GM18519 (cell line): ENCODE measurements around the gene ZNF710.
A peak's percentile ranks its signal among the peaks of the same experiment; 100 is the strongest.

Experiments used
- ATAC-seq: cut with Tn5 transposase; IDR thresholded peaks from one replicate; pipeline ENCODE4 v1.9.1; 2021; ENCODE audit warnings: mild to moderate bottlenecking, moderate library complexity; ENCODE audit not compliant: unreplicated experiment, low FRiP score

The ZNF710 gene

DNA sequence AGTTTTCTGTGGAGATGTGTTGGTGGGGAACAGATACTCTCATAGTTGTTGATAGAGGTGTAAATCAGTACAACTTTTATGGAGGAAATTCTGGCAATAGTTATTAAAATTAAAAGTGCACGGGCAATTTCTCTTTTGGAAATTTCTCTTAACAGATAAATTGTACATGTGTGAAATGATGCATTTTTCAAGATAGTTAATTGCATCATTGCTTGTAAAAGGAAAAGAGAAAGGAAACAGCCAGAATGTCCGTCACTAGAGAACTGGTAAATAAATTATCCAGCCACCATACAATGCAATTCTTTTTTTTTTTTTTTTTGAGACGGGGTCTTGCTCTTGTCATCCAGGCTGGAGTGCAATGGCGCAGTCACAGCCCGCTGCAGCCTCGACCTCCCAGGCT, 14.2 kb downstream of the ZNF710 start:
- no peak for ATAC-seq

DNA sequence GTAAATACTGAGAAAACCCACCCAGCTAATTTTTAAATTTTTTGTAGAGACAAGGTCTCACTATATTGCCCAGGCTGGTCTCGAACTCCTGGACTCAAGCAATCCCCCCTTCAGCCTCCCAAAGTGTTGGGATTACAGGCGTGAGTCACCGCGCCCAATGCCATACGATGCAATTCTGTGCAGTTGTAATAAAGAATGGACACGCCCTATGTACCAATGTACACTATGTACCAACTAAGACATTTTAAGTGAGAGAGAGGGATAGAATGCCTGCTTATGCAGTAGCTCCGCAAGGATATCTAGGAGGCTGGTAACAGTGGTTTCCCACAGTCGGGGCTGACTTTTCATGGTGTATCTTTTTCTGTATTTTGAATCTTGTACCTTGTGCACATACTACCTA, 14.6 kb downstream of the ZNF710 start:
- no peak for ATAC-seq

DNA sequence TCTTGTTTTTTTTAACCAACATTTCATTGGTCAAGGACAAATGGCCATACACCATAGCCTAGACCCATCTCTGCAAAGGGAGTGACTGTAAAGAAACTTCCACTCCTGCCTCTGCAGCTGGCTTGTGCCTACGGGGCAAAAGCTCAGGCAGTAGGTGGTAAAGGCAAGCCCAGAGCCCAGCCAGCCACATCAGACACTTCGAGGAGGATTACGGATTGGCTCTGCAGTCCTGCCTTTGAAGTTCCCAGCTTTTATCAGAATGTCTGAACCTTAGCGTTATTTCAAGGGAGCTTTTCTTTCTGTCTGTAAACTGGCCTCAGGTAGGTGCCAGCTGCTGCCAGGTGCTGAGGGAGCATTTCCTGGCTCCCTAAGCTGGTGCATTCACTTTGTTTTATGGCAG, 15.6 kb downstream of the ZNF710 start:
- no peak for ATAC-seq

DNA sequence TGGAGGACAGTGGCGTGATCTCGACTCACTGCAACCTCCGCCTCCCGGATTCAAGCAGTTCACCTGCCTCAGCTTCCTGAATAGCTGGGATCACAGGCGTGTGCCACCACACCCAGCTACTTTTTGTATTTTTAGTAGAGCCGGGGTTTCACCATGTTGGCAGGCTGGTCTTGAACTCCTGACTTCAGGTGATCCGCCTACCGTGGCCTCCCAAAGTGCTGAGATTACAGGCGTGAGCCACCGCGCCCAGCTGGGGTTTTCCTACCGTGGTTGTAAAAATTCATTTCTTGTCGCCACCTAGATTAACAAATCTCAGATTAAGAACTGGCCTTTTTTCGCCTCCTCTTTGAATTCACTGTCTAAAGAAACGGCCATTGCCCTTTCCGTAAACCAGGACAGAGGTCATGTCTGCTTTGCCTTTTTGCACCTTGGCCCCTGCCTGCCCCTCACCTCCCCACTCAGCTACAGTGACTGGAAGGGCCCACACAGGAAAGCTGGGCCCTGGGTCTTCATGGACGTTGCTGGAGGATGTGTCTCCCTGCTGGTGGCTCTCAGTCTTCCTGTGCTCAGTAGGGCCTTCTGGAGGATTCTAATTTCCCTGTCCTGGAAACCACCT, 17.2 kb downstream of the ZNF710 start:
- no peak for ATAC-seq

DNA sequence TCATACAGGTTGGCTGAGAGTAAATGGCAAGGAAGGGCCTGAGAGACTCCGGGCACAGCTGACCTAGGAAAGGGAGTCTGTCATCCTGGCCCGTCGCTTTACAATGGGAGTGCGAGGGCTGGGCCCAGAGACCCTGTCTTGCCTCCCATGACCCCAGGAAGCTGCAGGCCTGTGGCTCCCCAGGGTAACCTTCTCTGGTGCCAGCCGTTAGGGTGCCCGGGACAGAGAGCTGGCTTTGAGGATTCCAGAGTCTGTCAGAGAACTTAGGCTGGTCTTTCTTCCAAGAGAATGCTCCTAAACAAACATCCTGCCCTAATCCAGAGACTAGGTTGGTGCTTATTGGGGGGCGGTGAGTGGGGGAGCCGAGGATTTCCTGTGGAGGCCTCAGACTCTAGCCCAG, 18.5 kb downstream of the ZNF710 start:
- no peak for ATAC-seq

DNA sequence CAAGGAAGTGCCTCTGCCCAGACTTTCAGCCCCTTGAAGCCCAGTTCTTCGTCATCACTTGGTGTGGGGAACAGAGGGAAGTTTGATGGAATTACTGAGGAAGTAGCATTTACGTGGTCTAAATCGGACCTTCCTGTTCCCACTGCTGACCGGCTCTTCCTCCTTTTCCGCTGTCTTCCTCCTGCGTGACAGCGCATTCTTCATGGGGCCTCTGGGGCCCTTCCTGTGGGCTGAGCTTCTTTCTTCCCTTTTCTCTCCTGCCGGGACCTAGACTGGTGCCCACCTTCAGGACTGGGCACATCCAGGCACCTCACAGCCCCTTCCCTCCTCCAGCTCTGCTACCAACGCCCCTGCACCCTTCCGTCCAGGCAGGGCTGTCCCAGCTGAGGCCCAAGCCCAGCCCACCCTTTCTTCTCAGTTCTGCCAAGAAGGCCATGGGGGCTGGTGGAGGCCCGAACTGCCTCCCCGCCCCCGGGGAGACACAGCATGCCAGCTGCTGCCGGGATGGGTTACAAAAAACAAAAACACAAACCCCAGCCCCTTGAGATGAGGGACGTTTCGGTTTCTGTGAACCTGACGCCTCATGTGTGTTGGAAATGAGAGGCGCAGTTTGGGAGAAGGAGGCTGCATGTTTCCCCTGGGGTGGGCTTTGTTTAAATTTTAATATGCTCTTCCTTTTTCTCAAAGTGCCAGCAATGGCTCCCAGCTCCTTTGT, 19.1 kb downstream of the ZNF710 start:
- no peak for ATAC-seq

DNA sequence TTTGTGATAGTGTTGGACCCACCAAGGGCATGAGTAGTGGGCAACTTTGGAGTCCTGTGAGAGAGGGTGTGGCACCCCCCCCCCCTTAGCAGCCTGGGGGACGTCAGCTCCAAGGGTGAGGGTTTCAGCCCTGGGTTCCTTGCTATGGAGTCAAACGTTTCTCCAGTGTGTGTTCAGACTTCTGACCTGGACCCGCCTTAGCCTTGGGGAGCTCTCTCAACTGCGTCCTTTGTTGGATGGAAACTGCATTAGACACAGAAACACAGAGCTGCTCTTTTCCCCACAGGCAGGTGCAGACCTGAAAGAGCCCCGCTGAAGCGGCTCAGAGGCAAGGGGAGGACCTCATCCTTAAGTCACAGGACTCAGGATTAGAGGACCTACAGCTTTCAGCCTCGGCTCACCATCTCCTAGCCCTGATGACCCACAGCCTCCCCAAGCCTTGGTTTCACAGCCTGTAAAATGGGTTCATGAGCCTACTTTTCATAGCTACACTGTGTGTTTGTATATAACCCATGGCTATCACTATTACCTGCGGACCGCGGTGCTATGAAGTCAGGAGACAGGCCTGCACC, 19.9 kb downstream of the ZNF710 start:
- ATAC-seq: no peak

DNA sequence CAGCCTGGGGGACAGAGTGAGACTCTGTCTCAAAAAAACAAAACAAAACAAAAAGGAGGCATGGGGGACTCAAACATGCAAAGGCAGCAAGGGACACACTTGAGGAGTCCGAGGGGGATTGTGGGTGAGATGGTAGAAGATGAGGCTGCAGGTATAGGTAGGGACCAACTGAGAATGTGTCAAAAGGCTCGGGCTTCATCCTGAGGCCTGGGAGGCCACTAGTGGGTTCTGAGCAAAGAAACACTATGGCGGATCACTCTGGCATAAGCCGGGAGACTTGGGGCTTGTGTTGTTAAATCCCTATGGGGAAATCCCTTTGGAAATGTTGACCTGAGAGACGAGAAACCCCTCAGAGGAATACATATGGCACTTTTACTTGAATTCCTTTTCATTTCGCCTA, 21.2 kb downstream of the ZNF710 start:
- no peak for ATAC-seq

DNA sequence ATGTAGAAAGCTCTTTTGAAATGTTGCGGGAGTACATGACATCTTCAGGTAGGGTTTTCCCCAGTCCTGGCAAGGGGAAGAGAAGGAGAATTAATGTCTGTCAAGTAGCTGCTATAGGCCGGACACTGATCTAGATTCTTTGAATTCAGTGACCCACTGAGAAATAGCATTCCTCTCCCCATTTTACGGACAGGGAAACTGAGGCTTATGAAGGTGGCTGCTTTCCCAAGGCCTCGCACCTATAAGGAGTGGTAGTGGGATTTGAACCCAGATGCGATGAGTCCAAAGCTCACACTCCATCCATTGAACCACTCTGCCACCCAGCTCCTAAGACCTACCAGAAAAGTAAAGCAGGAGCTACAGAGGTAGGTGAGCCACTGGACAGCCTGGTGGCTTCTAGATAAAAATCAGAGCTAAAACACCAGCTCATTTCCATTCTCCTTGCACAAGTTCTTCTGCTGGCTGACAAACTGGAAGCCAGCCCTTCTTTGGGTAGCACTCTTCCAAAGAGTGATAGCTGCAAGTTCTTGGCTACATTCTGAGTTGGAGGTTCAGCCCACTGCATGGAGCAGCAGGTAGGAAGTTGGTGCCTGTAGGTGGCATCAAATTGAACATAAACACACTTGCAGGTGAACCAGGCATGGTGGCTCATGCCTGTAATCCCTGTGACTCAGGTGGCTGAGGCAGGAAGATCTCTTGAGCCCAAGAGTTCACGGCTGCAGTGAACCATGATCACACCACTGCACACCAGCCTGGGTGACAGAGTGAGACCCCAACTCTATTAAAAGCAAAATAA, 22.0 kb downstream of the ZNF710 start:
- ATAC-seq: no peak

DNA sequence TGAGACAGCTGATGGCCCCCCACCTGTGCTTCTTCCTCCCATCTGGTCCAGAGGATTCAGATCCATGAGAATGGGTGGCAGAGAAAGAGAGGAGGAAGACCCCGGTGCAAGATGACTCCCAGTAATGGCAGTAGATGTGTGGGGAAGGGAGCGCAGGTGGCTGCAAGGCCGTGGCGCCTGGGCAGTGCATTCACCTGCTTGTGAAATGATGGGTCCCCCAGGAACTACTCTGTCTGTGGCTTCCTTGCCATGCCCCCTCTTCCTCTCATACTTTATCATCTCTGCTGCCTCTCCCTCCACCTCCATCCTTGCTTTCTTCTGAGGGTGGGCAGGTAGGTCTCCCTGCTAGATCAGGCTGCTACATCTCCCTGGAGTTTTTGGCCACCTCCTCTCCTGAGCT, 23.3 kb downstream of the ZNF710 start:
- no peak for ATAC-seq

DNA sequence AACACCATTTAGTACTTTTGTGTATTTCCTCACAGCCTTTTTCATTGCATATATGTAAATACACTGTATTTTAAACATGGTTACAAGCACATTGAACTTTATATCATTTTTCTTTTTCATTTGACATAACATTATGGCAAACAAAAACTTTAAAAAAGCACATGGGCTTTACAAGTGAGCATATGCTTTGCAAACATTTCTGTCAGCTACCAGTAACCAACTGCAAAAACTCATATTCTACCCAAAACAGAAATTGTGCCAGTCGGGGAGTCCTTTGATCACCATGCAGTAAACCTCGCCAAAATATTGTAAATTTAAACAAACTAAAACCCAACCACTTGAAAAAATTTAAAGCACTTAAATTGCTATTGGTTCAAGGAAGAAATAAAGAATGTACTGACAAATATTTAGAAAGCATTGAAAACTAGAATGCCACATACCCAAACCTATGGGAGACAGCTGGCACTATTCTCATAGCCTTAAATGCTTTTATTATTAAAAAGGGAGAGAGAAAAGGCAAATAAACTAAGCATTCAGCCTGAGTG, 24.4 kb downstream of the ZNF710 start:
- no peak for ATAC-seq

DNA sequence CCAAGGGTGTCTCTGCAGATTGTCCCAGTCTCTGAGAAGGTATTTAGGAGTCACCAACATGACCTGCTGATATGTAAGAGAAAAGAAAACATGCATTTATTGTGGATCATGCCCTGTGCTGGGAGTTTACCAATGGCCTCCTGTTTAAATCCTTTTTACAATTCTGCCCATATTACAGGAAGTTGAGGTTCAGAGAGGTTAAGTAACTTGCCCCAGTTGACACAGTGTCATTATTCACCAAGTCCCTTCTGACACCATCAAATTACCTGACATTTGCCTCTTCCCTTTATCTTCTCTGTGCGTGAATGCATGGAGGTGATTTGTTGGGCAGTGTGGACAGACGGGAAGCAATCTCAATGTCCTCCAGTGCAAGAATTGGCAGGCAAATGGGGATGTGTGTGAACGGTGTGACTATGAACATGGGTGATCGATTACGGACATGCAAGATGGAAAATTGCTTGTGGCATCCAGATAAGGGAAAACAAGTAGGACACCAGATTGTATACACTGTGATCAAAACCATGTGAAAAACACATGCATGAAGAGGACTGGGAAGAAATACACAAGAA, 27.3 kb downstream of the ZNF710 start:
- ATAC-seq: no peak

DNA sequence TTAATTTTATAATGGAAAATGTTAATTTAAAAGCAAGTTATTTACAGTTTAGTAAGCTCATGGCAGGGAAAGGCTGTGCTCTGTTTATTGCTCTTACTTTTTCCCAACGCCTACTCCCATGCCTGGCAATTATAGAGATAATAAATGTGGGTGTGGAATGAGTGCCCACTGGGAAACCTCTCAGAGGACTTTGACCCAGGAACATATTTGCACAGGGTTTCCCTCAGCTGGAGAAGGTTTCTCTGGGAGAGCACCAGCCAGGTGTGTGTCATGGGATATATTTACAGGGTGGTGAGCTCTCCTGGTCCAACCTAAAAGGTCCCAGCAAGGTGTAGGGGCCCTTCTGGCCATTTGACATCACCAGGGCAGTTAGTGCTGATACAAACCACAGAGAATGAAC, 27.9 kb downstream of the ZNF710 start:
- ATAC-seq: no peak

DNA sequence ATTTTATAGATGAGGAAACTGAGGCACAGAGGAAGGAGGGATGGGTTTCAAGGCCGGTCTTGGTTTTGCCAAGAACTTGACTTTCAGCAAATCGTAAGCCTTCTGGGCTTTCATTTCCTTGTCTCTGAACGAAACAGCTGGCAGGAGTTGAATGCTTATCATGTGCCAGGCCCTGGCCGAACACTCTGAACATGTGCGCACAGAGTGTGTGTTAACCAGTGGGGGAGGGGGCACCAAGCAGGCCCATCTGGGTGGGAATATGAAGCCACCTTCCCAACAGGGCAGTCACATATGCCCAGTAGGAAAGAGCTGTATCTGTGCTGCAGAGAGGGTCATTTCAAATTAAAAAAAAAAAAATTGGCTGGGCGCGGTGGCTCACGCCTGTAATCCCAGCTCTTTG, 29.3 kb downstream of the ZNF710 start:
- no peak for ATAC-seq

DNA sequence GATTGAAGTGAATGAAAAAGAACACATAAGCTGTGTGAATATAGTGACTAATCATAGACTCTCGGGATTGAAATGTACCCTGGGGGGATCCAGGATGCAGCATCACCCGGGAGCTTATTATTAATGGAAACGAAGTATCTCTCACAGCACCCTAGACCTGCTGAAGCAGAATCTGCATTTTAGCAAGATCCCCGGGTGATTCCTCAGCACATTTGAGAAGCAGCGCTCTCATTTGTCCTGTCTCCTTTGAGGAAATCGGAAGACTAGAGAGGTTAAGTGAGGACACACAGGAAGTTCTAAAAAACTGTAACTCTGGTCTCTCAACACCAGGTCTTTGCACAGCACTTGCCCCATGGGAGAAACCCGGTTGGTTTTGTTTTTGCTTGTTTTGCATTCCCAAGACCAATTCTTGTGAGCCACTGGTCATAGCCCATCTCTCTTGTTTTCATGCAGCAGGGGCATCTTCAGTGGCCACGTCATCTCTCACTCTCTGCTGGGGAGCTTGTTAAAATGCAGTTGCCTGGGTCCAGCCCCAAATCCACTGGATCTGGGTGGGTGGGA, 30.2 kb downstream of the ZNF710 start:
- ATAC-seq: peak; percentile 80

DNA sequence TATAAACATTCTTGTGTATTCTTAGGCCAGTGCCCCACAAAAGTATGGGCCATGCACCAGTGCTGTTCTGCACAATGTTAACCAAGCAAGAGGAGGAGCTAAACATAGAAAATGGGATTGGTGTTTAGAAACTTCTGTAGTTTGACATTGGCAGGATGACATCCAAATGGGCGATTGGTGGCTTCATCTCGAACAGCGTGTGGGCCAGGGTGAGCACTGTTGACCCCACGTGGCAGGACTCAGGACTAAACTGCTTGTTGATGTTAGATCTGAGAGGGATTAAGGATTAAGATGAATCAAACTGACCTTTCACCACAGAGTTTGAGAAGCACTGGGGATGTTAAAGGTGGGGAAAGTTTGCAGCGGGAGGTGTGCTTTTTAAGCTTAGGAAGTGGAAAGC, 31.9 kb downstream of the ZNF710 start:
- ATAC-seq: no peak

DNA sequence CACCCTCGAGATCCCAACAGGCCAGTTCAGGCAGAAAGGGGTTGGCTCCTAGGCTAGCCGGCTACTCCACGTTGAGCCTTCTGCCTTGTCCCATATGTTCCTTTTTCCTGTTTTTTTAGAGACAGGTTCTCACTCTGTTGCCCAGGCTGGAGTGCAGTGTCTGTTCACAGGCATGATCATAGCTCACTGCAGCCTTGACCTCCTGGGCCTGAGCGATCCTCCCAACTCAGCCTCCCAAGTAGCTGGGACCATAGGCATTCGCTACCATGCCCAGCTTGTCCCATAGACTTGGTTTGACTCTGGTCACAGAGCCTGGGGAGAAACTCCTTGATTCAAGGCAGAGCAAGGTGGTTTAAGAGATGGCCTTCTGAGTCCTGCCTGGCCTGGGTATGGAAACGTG, 32.3 kb downstream of the ZNF710 start:
- ATAC-seq: no peak

DNA sequence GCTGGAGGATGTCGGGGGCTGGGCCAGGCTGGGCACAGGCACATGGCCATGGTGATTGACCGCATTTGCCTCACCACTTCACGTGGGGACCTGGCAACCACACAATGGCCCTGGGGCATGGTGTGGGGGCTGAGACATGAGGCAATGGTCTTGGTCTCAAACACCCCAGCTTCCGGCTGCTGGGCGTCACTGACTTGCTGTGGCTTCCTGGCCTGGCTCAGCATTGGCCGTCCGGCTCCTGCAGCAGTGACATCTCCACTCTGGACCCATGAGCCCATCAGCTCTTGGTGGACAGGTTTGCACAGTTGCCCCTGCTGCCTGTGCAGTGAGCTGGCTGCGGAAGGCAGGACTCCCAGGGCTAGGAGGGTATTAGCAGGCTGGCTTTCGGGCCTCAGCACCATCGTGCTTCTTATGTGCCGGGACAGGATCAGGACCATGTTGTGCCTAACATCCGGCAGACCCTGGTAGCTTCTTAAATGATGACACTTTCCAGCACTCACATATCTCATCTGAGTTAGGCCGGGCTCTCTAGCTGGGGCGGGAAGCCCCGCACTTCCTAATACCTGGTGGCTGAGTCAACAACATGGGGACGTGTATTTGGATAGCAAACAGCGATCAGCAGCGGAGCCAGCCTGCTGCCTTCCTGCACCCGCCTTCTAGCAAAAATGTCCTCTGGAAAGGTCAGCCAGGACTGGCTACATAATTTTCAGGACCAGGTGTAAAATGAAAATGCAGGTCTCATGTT, 34.1 kb downstream of the ZNF710 start:
- ATAC-seq: no peak

DNA sequence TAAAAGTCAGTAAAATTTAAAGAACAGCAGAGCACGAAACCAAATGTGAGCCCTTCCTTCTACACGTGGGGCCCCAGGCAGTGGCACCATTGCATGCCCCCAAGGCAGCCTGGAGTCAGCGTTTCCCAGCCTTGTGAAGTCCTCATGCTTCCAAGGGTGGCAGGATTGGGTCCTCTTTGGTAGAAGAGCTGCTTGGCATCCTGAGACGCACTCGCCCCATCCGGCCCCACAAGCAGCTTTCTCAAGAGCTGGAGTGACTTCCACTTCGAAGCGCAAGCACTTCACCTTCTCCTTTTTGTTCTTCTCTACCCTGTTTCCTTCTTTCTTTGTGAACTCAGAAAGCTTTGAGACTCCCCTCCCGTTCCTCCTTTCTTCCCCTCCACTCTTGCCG, 34.7 kb downstream of the ZNF710 start:
- no peak for ATAC-seq

DNA sequence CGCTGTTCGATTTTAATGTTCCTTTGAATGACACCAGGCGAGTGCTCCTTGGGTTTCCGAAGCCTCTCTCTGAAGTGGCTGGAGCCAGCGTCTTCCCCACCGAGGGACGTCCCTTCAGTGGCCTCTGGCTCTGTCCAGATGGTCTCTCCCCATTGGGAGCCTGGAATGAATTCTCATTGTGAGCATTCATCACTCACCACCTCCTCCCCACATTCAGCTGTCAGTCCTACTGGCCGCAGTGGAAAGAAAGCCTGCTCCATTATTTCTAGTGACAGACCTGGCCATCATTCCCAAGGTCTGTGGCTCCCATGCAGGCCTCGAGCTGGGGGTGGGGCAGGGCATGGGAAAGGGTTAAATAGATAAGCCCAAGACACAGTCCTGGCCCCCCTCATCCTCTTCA, 35.2 kb downstream of the ZNF710 start:
- no peak for ATAC-seq
